ENCODE measurements around the gene CYBC1. TPM values are rescaled to one million over a fixed set of nuclear protein-coding genes. Genes with fewer than 3 reads are reported as not detected.

Gene CYBC1
- total RNA-seq, 4 donors from 2014 or later = 79.2 to 103 (median 88.0) TPM

DNA sequence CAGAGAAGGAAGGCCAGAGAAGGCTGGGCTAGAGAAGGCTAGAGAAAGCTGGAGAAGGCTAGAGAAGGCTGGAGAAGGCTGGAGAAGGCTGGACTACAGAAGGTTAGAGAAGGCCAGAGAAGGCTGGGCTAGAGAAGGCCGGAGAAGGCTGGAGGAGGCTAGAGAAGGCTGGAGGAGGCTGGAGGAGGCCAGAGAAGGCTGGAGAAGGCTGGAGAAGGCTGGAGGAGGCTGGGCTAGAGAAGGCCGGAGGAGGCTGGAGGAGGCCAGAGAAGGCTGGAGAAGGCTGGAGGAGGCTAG, 25.7 kb downstream of the CYBC1 start:
- Histone ChIP-seq H3K36me3 (peaks cover 0 to 9% (median 0%) of the 10 kb centered on the region in 3 donors), H3K4me1 (no peaks in the 10 kb centered on the region), H3K27ac (no peak overlapping the region), H3K27me3 (no peaks in the 10 kb centered on the region), H3K9me3 (peaks cover 0 to 5% (median 0%) of the 10 kb centered on the region in 4 donors), H3K4me3 (no peak overlapping the region)
- TF ChIP-seq CTCF (IDR thresholded peaks at IDR 0.05) = no peak
- TF ChIP-seq POLR2A (IDR thresholded peaks at IDR 0.05) = no peak
- no peak for DNase-seq

GRCh38 chr17:82424001-82424862, 26.3 kb downstream of the CYBC1 start:
- no peak overlapping the region for H3K27ac ChIP-seq
- peak in 2 of 3 donors; percentile 36 to 76 for DNase-seq
- peaks cover 0 to 5% (median 0%) of the 10 kb centered on the region in 4 donors for H3K9me3 ChIP-seq
- H3K27me3 ChIP-seq = no peaks in the 10 kb centered on the region
- no peaks in the 10 kb centered on the region for H3K4me1 ChIP-seq
- no peak overlapping the region for H3K4me3 ChIP-seq
- TF ChIP-seq POLR2A (IDR thresholded peaks at IDR 0.05) (no peak), CTCF (IDR thresholded peaks at IDR 0.05) (peak; percentile 29 to 72 (median 55))
- H3K36me3 ChIP-seq = peaks cover 0 to 9% (median 0%) of the 10 kb centered on the region in 3 donors

GRCh38 chr17:82419540-82419939, 31.0 kb downstream of the CYBC1 start:
- no peaks in the 10 kb centered on the region for H3K27me3 ChIP-seq
- peaks cover 0 to 9% (median 0%) of the 10 kb centered on the region in 3 donors for H3K36me3 ChIP-seq
- DNase-seq = no peak
- TF ChIP-seq POLR2A (IDR thresholded peaks at IDR 0.05) = no peak
- peak in 1 of 6 experiments; percentile 1 for TF ChIP-seq CTCF (IDR thresholded peaks at IDR 0.05)
- peak overlapping the region in 3 of 4 donors; percentile 83 to 100 (median 85) for H3K4me3 ChIP-seq
- H3K4me1 ChIP-seq = peaks cover 0 to 10% (median 3%) of the 10 kb centered on the region in 4 donors
- H3K9me3 ChIP-seq = peaks cover 0 to 5% (median 0%) of the 10 kb centered on the region in 4 donors
- peak overlapping the region; percentile 89 to 97 (median 94) for H3K27ac ChIP-seq

- H3K4me3 ChIP-seq = peak within 1 kb of the TSS; percentile 83 to 100 (median 90)
- H3K9me3 ChIP-seq = peaks cover 0 to 5% (median 0%) of the 10 kb centered on the region in 4 donors
- DNase-seq = peak; percentile 77 to 95 (median 92)
- H3K4me1 ChIP-seq = peaks cover 0 to 13% (median 3%) of the 10 kb centered on the region in 4 donors
- TF ChIP-seq CTCF (IDR thresholded peaks at IDR 0.05) (peak in 4 of 6 experiments; percentile 31 to 54 (median 38)), POLR2A (IDR thresholded peaks at IDR 0.05) (peak; percentile 58 to 65)
- no peaks in the 10 kb centered on the region for H3K27me3 ChIP-seq
- H3K36me3 ChIP-seq = peaks cover 0 to 9% (median 0%) of the 10 kb centered on the region in 3 donors
- H3K27ac ChIP-seq = peak within 1 kb of the TSS; percentile 89 to 97 (median 94)
Measured at GRCh38 chr17:82418001-82418986, 32.3 kb downstream of the CYBC1 start, which contains the start of the genes HEXD and OGFOD3. TSS of gene HEXD (plus strand) at chr17:82418347. CDS start at chr17:82419800, 1,453 bp downstream. TSS of gene OGFOD3 (minus strand) at chr17:82418586. CDS start at chr17:82418485, 101 bp downstream.

DNA sequence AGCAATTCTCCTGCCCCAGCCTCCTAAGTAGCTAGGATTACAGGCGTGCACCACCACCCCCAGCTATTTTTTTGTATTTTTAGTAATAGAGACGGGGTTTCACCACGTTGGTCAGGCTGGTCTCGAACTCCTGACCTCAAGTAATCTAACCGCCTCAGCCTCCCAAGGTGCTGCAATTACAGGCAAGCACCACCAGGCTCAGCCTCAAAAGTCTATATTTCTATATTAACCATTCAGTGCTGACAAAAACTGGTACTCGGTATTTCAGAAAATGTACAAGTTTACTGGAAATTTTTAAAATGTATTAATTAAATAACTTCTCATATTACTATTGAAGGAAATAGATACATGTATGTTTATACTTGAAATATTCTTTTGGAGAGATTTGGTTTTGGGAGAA, 33.8 kb downstream of the CYBC1 start:
- H3K9me3 ChIP-seq = no peaks in the 10 kb centered on the region
- no peak for DNase-seq
- H3K4me3 ChIP-seq = no peak overlapping the region
- H3K4me1 ChIP-seq = peaks cover 0 to 13% (median 3%) of the 10 kb centered on the region in 4 donors
- no peak overlapping the region for H3K27ac ChIP-seq
- TF ChIP-seq CTCF (IDR thresholded peaks at IDR 0.05) (no peak), POLR2A (IDR thresholded peaks at IDR 0.05) (no peak)
- H3K27me3 ChIP-seq = no peaks in the 10 kb centered on the region
- peaks cover 0 to 9% (median 0%) of the 10 kb centered on the region in 3 donors for H3K36me3 ChIP-seq
